Endothelial cell of umbilical vein (primary cell): ENCODE results near the gene WHRN. TPM values are rescaled to one million over a fixed set of nuclear protein-coding genes. Genes with fewer than 3 reads are reported as not detected.

ENCODE experiments used
- BruUV-seq: library from RNA; stranded (reverse); fragments of 400-500 nt; replicated peaks from 2 replicates; lab custom pipeline; 2021; lab: Mats Ljungman, UMichigan
- CTCF ChIA-PET: fragments of 300-600, 350-600 bp; sonication (Branson Sonifier 250); formaldehyde crosslinking; loops from one replicate; lab custom pipeline; 2021; ENCODE audit warnings: antibody characterized with exemption, inconsistent platforms; lab: Charles Lee
- POLR2A ChIA-PET: fragments of 300-600, 350-600 bp; sonication (Branson Sonifier 250); formaldehyde crosslinking; loops from one replicate; lab custom pipeline; 2021; ENCODE audit warnings: antibody characterized with exemption, inconsistent platforms; lab: Charles Lee
- DNase-seq: peaks from one replicate; pipeline ENCODE4 v3.0.0-alpha.2; 2011; ENCODE audit warnings: low read depth, low spot score
- FAIRE-seq: peaks from 2 replicates; lab custom pipeline; 2011; peaks lifted over from hg19 to GRCh38; lab: Jason Lieb, UNC
- H2AFZ ChIP-seq: 2 replicates; pipeline ENCODE4 v1.6.0; 2012; ENCODE audit warnings: low read depth, low read length, control low read depth, inconsistent platforms
- H3K27ac ChIP-seq: 2 replicates; pipeline ENCODE4 v1.5.1; 2011; ENCODE audit warnings: low read depth, mild to moderate bottlenecking, control low read depth, low read length, moderate library complexity; ENCODE audit not compliant: insufficient read depth
- H3K27me3 ChIP-seq, 2 experiments: 2 replicates each; pipeline versions ENCODE4 v1.6.0 to v1.6.1; 2011; ENCODE audit warnings: low read length in 2 of 2, mixed read lengths in 1 of 2; ENCODE audit not compliant: control insufficient read depth in 2 of 2, insufficient read depth in 2 of 2
- H3K36me3 ChIP-seq, 2 experiments: 2 replicates in 1 of 2; 3 replicates in 1 of 2; pipeline ENCODE4 v1.5.1; 2011; ENCODE audit warnings: low read length in 2 of 2, mild to moderate bottlenecking in 1 of 2, moderate library complexity in 1 of 2; ENCODE audit not compliant: control insufficient read depth in 2 of 2, insufficient read depth in 2 of 2; ENCODE audit errors: extremely low read depth in 1 of 2
- H3K4me1 ChIP-seq: 3 replicates; pipeline ENCODE4 v1.5.1; 2011; ENCODE audit warnings: mild to moderate bottlenecking, low read length; ENCODE audit not compliant: control insufficient read depth, insufficient read depth; ENCODE audit errors: extremely low read depth
- H3K4me2 ChIP-seq: 2 replicates; pipeline ENCODE4 v1.6.1; 2011; ENCODE audit warnings: low read length, control low read depth, mixed read lengths; ENCODE audit not compliant: insufficient read depth
- H3K4me3 ChIP-seq, 3 experiments: fragments of 200-600 bp in 1 of 3; sonication (generic), shearing (Covaris generic) in 1 of 3; replicated peaks in 1 of 3; 2 replicates each; pipeline ENCODE4 v1.5.1; 2011 to 2016; ENCODE audit warnings: control low read depth in 3 of 3, low read length in 3 of 3, mild to moderate bottlenecking in 2 of 3, inconsistent platforms in 1 of 3, low read depth in 1 of 3, moderate library complexity in 1 of 3; ENCODE audit not compliant: insufficient read depth in 1 of 3
- H3K79me2 ChIP-seq: 2 replicates; pipeline ENCODE4 v1.6.0; 2012; ENCODE audit warnings: low read length, inconsistent platforms; ENCODE audit not compliant: control insufficient read depth, insufficient read depth
- H3K9ac ChIP-seq: replicated peaks from 2 replicates; pipeline ENCODE3; 2011; ENCODE audit warnings: low read length, control low read depth; ENCODE audit not compliant: insufficient read depth; ENCODE audit errors: extremely low read depth
- H3K9me1 ChIP-seq: replicated peaks from 3 replicates; pipeline ENCODE4 v1.6.0; 2011; ENCODE audit warnings: mild to moderate bottlenecking, low read length; ENCODE audit not compliant: control insufficient read depth, insufficient read depth; ENCODE audit errors: extremely low read depth
- H3K9me3 ChIP-seq: replicated peaks from 2 replicates; pipeline ENCODE4 v1.5.1; 2012; ENCODE audit warnings: low read length, inconsistent platforms; ENCODE audit not compliant: control insufficient read depth, insufficient read depth
- H4K20me1 ChIP-seq: replicated peaks from 2 replicates; pipeline ENCODE3; 2011; ENCODE audit warnings: mild to moderate bottlenecking, low read length; ENCODE audit not compliant: control insufficient read depth, insufficient read depth; ENCODE audit errors: extremely low read depth
- EZH2 ChIP-seq: IDR thresholded peaks from 2 replicates; pipeline ENCODE4 v1.6.1; 2012; ENCODE audit warnings: borderline replicate concordance, low read depth, mild to moderate bottlenecking, moderate library complexity, low read length, inconsistent platforms; ENCODE audit not compliant: severe bottlenecking
- FOS ChIP-seq: IDR thresholded peaks from 2 replicates; pipeline ENCODE4 v1.6.1; 2011; ENCODE audit warnings: mild to moderate bottlenecking, low read length, moderate library complexity, borderline replicate concordance; ENCODE audit not compliant: insufficient read depth
- GATA2 ChIP-seq: IDR thresholded peaks from 2 replicates; pipeline ENCODE4 v1.7.0; 2011; ENCODE audit warnings: low read depth, mild to moderate bottlenecking, moderate library complexity, mixed read lengths, low read length; ENCODE audit not compliant: insufficient read length, insufficient read depth
- JUN ChIP-seq: IDR thresholded peaks from 2 replicates; pipeline ENCODE4 v1.6.1; 2011; ENCODE audit warnings: borderline replicate concordance, low read depth; ENCODE audit not compliant: insufficient read length, insufficient read depth
- MYC ChIP-seq: IDR thresholded peaks from one replicate; pipeline ENCODE4 v1.6.1; 2011; ENCODE audit warnings: mild to moderate bottlenecking, low read depth, low read length
- POLR2A ChIP-seq: IDR thresholded peaks from 2 replicates; pipeline ENCODE4 v1.6.1; 2012; ENCODE audit warnings: low read depth, mild to moderate bottlenecking, control low read depth, low read length
- POLR2AphosphoS5 ChIP-seq: IDR thresholded peaks from 2 replicates; pipeline ENCODE4 v1.6.1; 2012; ENCODE audit warnings: low read depth, mild to moderate bottlenecking, control low read depth, low read length, moderate library complexity; ENCODE audit not compliant: insufficient read depth
- dilution Hi-C: fragments of 300-500 bp; cut with MboI; formaldehyde crosslinking; loops from one replicate; pipeline ENCODE4 v1.15.0; 2019; ENCODE audit warnings: low sequenced_read_pairs; ENCODE audit not compliant: extremely low pct_ligation_motif_present
- intact Hi-C: fragments of 100-400 bp; cut with micrococcal nuclease; formaldehyde crosslinking; loops from one replicate; pipeline ENCODE4 v1.10.0; 2022
- polyA plus RNA-seq, 4 experiments: library from polyadenylated mRNA; depleted of rRNA in 3 of 4; stranded (reverse) in 3 of 4; unstranded in 1 of 4; fragments of >200 nt; gene quantifications; 2 replicates each; pipeline versions ENCODE4 v1.2.1 to v1.2.3, GENCODE V29; 2011 to 2012; ENCODE audit warnings: missing spikeins in 1 of 4
- total RNA-seq: library from RNA; stranded (reverse); gene quantifications from 2 replicates; pipeline ENCODE4 v1.2.3, GENCODE V29; 2021
- TF ChIP-seq, protein P1 (sequence below): IDR thresholded peaks from 2 replicates; pipeline ENCODE4 v1.6.1; 2011; ENCODE audit not compliant: insufficient read depth, insufficient read length
- TF ChIP-seq, protein P2 (sequence below), 2 donors: IDR thresholded peaks; 1 replicate in 1 of 2; 2 replicates in 1 of 2; pipeline ENCODE4 v1.5.1; 2011; ENCODE audit warnings: low read length in 2 of 2, mild to moderate bottlenecking in 2 of 2, moderate library complexity in 2 of 2, control low read depth in 1 of 2, inconsistent platforms in 1 of 2, low read depth in 1 of 2; ENCODE audit not compliant: insufficient read depth in 1 of 2; ENCODE audit errors: extremely low read depth in 1 of 2

Gene WHRN
- total and polyA plus RNA-seq, 2 donors (not counting 3 experiments of a cell fraction or from before 2014, with no cell fraction given), result 0.35 to 0.69 TPM

DNA sequence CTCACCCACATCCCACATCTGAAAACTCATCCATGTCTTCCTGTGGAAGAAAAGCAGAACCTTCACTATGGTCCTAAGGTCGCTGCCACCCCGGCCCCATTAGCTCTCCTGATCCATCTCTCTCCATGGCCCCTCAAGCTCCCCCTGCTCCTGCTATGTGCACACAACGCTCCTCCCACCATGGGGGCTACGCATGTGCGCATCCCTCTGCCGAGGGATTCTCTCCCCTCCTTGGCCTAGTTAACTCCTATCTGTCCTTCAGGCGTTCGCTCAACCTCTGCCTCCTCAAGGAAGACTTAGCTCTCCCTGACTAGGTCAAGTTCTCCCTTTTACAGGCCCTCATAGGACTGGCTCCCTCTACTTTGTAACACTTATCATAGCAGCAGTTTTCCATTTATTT lies 127.3 kb downstream of the WHRN start:
- dilution Hi-C loops, result no loop called here
- no peaks in the 10 kb centered on the region for H3K9me3 ChIP-seq
- H3K27me3 ChIP-seq, result no peaks in the 10 kb centered on the region
- peaks cover 3 to 17% of the 10 kb centered on the region in 2 experiments for H3K36me3 ChIP-seq
- H3K9ac ChIP-seq, result no peak overlapping the region
- H2AFZ ChIP-seq, result no peak overlapping the region
- TF ChIP-seq, protein P1, sequence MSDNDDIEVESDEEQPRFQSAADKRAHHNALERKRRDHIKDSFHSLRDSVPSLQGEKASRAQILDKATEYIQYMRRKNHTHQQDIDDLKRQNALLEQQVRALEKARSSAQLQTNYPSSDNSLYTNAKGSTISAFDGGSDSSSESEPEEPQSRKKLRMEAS, result no peak
- TF ChIP-seq EZH2, result no peak
- no peak for TF ChIP-seq FOS
- no peak for TF ChIP-seq JUN
- H3K4me3 ChIP-seq, result no peak overlapping the region
- H3K4me1 ChIP-seq, result peaks cover 3% of the 10 kb centered on the region
- BruUV-seq, result no TSS peak
- no peak for DNase-seq
- ChIA-PET POLR2A (no interaction called here), CTCF (interaction anchor here (0.6 kb wide), 1 partner anchor 32 kb away, joined by 3 read pairs; no protein-coding TSS in a partner anchor)
- H3K27ac ChIP-seq, result no peak overlapping the region
- H3K9me1 ChIP-seq, result no peaks in the 10 kb centered on the region
- no peaks in the 10 kb centered on the region for H4K20me1 ChIP-seq
- no peaks in the 10 kb centered on the region for H3K79me2 ChIP-seq
- intact Hi-C loops, result no loop called here
- FAIRE-seq, result no peak
- no peak overlapping the region for H3K4me2 ChIP-seq

- Histone ChIP-seq H3K27ac (no peak overlapping the region), H3K9me1 (no peaks in the 10 kb centered on the region), H3K79me2 (no peaks in the 10 kb centered on the region), H3K36me3 (peaks cover 3 to 17% of the 10 kb centered on the region in 2 experiments), H3K9ac (no peak overlapping the region), H3K27me3 (no peaks in the 10 kb centered on the region), H2AFZ (no peak overlapping the region), H3K4me3 (no peak overlapping the region), H4K20me1 (no peaks in the 10 kb centered on the region), H3K4me1 (peaks cover 15% of the 10 kb centered on the region), H3K4me2 (no peak overlapping the region), H3K9me3 (no peaks in the 10 kb centered on the region)
- POLR2A ChIA-PET, result no interaction called here
- CTCF ChIA-PET, result interaction anchor here (1.1 kb wide), 1 partner anchor 16 kb away, joined by 3 read pairs; no protein-coding TSS in a partner anchor
- intact Hi-C loops, result no loop called here
- TF ChIP-seq POLR2A (no peak), POLR2AphosphoS5 (no peak), GATA2 (no peak), EZH2 (no peak), JUN (no peak), FOS (no peak), MYC (no peak)
- TF ChIP-seq, protein P1, result no peak
- TF ChIP-seq, protein P2, sequence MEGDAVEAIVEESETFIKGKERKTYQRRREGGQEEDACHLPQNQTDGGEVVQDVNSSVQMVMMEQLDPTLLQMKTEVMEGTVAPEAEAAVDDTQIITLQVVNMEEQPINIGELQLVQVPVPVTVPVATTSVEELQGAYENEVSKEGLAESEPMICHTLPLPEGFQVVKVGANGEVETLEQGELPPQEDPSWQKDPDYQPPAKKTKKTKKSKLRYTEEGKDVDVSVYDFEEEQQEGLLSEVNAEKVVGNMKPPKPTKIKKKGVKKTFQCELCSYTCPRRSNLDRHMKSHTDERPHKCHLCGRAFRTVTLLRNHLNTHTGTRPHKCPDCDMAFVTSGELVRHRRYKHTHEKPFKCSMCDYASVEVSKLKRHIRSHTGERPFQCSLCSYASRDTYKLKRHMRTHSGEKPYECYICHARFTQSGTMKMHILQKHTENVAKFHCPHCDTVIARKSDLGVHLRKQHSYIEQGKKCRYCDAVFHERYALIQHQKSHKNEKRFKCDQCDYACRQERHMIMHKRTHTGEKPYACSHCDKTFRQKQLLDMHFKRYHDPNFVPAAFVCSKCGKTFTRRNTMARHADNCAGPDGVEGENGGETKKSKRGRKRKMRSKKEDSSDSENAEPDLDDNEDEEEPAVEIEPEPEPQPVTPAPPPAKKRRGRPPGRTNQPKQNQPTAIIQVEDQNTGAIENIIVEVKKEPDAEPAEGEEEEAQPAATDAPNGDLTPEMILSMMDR (IDR thresholded peaks at IDR 0.05; ENCODE audit: extremely low read depth in 1 of 2, insufficient read depth in 1 of 2, low read depth in 1 of 2, low read length in 2 of 2), result no peak
- DNase-seq (no peak), FAIRE-seq (no peak)
- dilution Hi-C loops, result no loop called here
- BruUV-seq, result TSS peak; percentile 45
These were observed 128.5 kb downstream of the WHRN start for GRCh38 chr9:114376586-114377445.
